GM21360 (cell line): Measurements from ENCODE around the gene MESP1.

Experiments
- ATAC-seq: cut with Tn5 transposase; IDR thresholded peaks from one replicate; pipeline ENCODE4 v1.9.1; 2021; ENCODE audit warnings: mild to moderate bottlenecking, moderate library complexity; ENCODE audit not compliant: unreplicated experiment

Gene MESP1

GRCh38 chr15:89781891-89782618 is 31.0 kb upstream of the MESP1 start:
- no peak for ATAC-seq

GRCh38 chr15:89781055-89781454 is 30.0 kb upstream of the MESP1 start:
- ATAC-seq: no peak

GRCh38 chr15:89780601-89781000 is 29.6 kb upstream of the MESP1 start:
- ATAC-seq: no peak

- no peak for ATAC-seq
Observed at GRCh38 chr15:89778861-89779260, 27.8 kb upstream of the MESP1 start.

GRCh38 chr15:89777782-89778380 is 26.8 kb upstream of the MESP1 start:
- ATAC-seq: no peak

GRCh38 chr15:89777073-89777751 is 26.2 kb upstream of the MESP1 start:
- ATAC-seq: no peak

GRCh38 chr15:89776274-89777072 is 25.4 kb upstream of the MESP1 start, which contains the start of gene MESP2:
Gene MESP2 (plus strand): TSS chr15:89776332. CDS start chr15:89776358, 26 bp downstream.
- peak; percentile 53 for ATAC-seq

GRCh38 chr15:89775815-89776214 is 24.8 kb upstream of the MESP1 start:
- ATAC-seq: no peak

GRCh38 chr15:89774492-89774891 is 23.4 kb upstream of the MESP1 start:
- ATAC-seq: no peak

- no peak for ATAC-seq
Observed at GRCh38 chr15:89772932-89773583, 22.0 kb upstream of the MESP1 start.

GRCh38 chr15:89770041-89770440 is 19.0 kb upstream of the MESP1 start:
- ATAC-seq: no peak

GRCh38 chr15:89769366-89769765 is 18.3 kb upstream of the MESP1 start:
- no peak for ATAC-seq

- ATAC-seq: no peak
Observed at GRCh38 chr15:89768071-89768500, 17.0 kb upstream of the MESP1 start.

- ATAC-seq: no peak
Observed at GRCh38 chr15:89767411-89767915, 16.4 kb upstream of the MESP1 start.

GRCh38 chr15:89766357-89767311 is 15.6 kb upstream of the MESP1 start:
- ATAC-seq: no peak

GRCh38 chr15:89765694-89766093 is 14.6 kb upstream of the MESP1 start:
- no peak for ATAC-seq

GRCh38 chr15:89761929-89762328 is 10.9 kb upstream of the MESP1 start:
- ATAC-seq: no peak

- no peak for ATAC-seq
Observed at GRCh38 chr15:89761009-89761831, 10.2 kb upstream of the MESP1 start.
